WTC11 (cell line): Measurements from ENCODE around the gene CST9L. TPM values are rescaled to one million over a fixed set of nuclear protein-coding genes. Genes with fewer than 3 reads are reported as not detected.

ENCODE experiments used
- ATAC-seq: fragments of 200-7000 bp; cut with Tn5 transposase; 2 replicates; pipeline ENCODE4 v1.10.0; 2021; ENCODE audit warnings: mild to moderate bottlenecking, moderate library complexity
- Bru-seq: library from RNA; stranded (reverse); fragments of 400-500 nt; gene quantifications from one replicate; lab custom pipeline; 2021; lab: Mats Ljungman, UMichigan
- CTCF ChIA-PET: fragments of 300-600 bp; sonication (Branson Sonifier 250); formaldehyde crosslinking; loops from one replicate; lab custom pipeline; 2021; ENCODE audit warnings: antibody characterized with exemption; lab: Charles Lee
- POLR2A ChIA-PET: fragments of 350-600 bp; sonication (Branson Sonifier 250); formaldehyde crosslinking; loops from one replicate; lab custom pipeline; 2021; ENCODE audit warnings: antibody characterized with exemption; lab: Charles Lee
- DNase-seq: peaks from one replicate; pipeline ENCODE4 v3.0.0; 2021; ENCODE audit warnings: low spot score
- H3K27ac Mint-ChIP-seq: 2 replicates; pipeline ENCODE4 v1.8.0; 2021; ENCODE audit warnings: mixed read lengths
- H3K27me3 Mint-ChIP-seq: 2 replicates; pipeline ENCODE4 v1.8.0; 2021; ENCODE audit warnings: low read depth, mild to moderate bottlenecking, moderate library complexity, mixed read lengths
- H3K36me3 Mint-ChIP-seq: 2 replicates; pipeline ENCODE4 v1.8.0; 2021; ENCODE audit warnings: mixed read lengths
- H3K4me1 Mint-ChIP-seq: 2 replicates; pipeline ENCODE4 v1.8.0; 2022; ENCODE audit warnings: mixed read lengths
- H3K4me3 Mint-ChIP-seq: 2 replicates; pipeline ENCODE4 v1.8.0; 2021; ENCODE audit warnings: mild to moderate bottlenecking, moderate library complexity, mixed read lengths
- H3K9me3 Mint-ChIP-seq: 2 replicates; pipeline ENCODE4 v1.8.0; 2021; ENCODE audit warnings: mixed read lengths
- ARID4B ChIP-seq: sonication (generic); formaldehyde crosslinking; IDR thresholded peaks from 2 replicates; pipeline ENCODE4 v1.8.0; 2023; ENCODE audit warnings: missing genetic modification reagents, mild to moderate bottlenecking, borderline replicate concordance
- ATF1 ChIP-seq: sonication (generic); formaldehyde crosslinking; IDR thresholded peaks from 2 replicates; pipeline ENCODE4 v1.8.1; 2023; ENCODE audit warnings: mild to moderate bottlenecking, moderate library complexity, missing genetic modification reagents
- ATF2 ChIP-seq: sonication (generic); formaldehyde crosslinking; IDR thresholded peaks from 2 replicates; pipeline ENCODE4 v1.8.1; 2022; ENCODE audit warnings: low read depth, missing genetic modification reagents, borderline replicate concordance
- HMGA2 ChIP-seq: fragments of 250-450 bp; sonication (Bioruptor Pico); IDR thresholded peaks from 2 replicates; pipeline ENCODE4 v1.4.0; 2021; ENCODE audit warnings: mild to moderate bottlenecking, moderate library complexity
- IRF2 ChIP-seq: sonication (generic); formaldehyde crosslinking; IDR thresholded peaks from 2 replicates; pipeline ENCODE4 v1.8.0; 2022; ENCODE audit warnings: low read depth, missing genetic modification reagents, borderline replicate concordance
- KAT7 ChIP-seq: sonication (generic); formaldehyde crosslinking; IDR thresholded peaks from 2 replicates; pipeline ENCODE4 v1.8.1; 2023; ENCODE audit warnings: missing genetic modification reagents, mild to moderate bottlenecking, borderline replicate concordance
- NFE2L1 ChIP-seq: sonication (generic); formaldehyde crosslinking; IDR thresholded peaks from 2 replicates; pipeline ENCODE4 v1.8.1; 2023; ENCODE audit warnings: missing genetic modification reagents
- SOX15 ChIP-seq: fragments of 250-450 bp; sonication (Bioruptor Pico); IDR thresholded peaks from 2 replicates; pipeline ENCODE4 v1.9.0; 2021; ENCODE audit warnings: mild to moderate bottlenecking
- TP53 ChIP-seq: sonication (generic); formaldehyde crosslinking; IDR thresholded peaks from 2 replicates; pipeline ENCODE4 v1.8.1; 2023; ENCODE audit warnings: mild to moderate bottlenecking, missing genetic modification reagents
- ZNF121 ChIP-seq: sonication (generic); formaldehyde crosslinking; IDR thresholded peaks from 2 replicates; pipeline ENCODE4 v1.8.0; 2023; ENCODE audit warnings: missing genetic modification reagents
- ZNF263 ChIP-seq: sonication (generic); formaldehyde crosslinking; IDR thresholded peaks from 2 replicates; pipeline ENCODE4 v1.8.1; 2022; ENCODE audit warnings: low read depth, mild to moderate bottlenecking, moderate library complexity, missing genetic modification reagents
- ZNF281 ChIP-seq: sonication (generic); formaldehyde crosslinking; IDR thresholded peaks from 2 replicates; pipeline ENCODE4 v1.8.0; 2023; ENCODE audit warnings: mild to moderate bottlenecking, missing genetic modification reagents
- ZNF416 ChIP-seq: fragments of 250-450 bp; sonication (Bioruptor Pico); IDR thresholded peaks from 2 replicates; pipeline ENCODE4 v1.9.0; 2021; ENCODE audit warnings: mild to moderate bottlenecking, inconsistent platforms
- long read RNA-seq, 3 experiments: library from RNA in 1 of 3; library from capped mRNA in 1 of 3; library from polyadenylated mRNA in 1 of 3; unstranded in 2 of 3; stranded (forward) in 1 of 3; transcript quantifications; one replicate each; pipeline ENCODE4 v2.0.0, GENCODE V29; 2021
- total RNA-seq: library from RNA; stranded (reverse); gene quantifications from 3 replicates; pipeline ENCODE4 v1.2.3, GENCODE V29; 2021
- TF ChIP-seq, protein P1 (sequence below): sonication (generic); formaldehyde crosslinking; IDR thresholded peaks from 2 replicates; pipeline ENCODE4 v1.8.1; 2023; ENCODE audit warnings: mild to moderate bottlenecking, missing genetic modification reagents

Gene CST9L
- total RNA-seq, result not detected in 3 replicates
- Bru-seq, nascent RNA, result not detected
- long read RNA-seq, experiment 1, result 0 reads
- long read RNA-seq, experiment 2, result 0 reads
- long read RNA-seq, experiment 3, result 0 reads

DNA sequence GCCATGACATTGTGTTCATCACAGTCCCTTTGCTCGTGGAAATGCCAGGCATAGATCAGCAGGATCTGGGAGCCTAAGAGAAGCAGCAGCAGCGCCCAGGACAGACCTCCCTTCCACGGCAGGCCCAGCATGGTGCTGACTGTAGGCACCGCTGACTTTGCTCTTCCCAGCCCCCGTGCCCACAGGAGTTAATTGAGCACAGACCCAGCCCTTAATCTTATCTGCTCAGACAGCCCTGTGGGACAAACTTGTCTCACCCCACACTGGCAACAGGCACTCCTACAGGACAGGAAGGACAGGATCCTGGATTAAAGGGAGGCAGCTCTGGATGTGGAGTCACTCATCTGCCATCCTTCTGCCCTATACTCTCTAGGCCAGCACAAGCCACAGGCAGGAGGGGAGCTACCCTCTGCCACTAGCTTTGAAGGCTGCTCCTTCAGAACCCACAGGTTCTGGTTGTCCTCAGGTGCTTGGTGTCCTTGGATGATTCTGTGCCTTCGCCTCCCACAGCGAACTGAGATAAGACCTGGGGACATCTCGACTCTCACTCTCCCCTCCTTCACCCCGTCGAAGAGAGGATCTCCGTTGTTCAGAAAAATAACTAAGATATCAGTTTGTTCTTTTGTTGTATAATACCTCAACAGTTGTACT lies at the start of gene CST9L:
Gene CST9L (minus strand): TSS at position 165 of the 651 bp plus-strand sequence. CDS start 34 bp downstream, at position 131.
- Mint-ChIP-seq H3K4me3 (no peak within 1 kb of the TSS), H3K4me1 (no peaks in the 10 kb centered on the region), H3K27ac (no peak within 1 kb of the TSS), H3K27me3 (peaks cover 4% of the 10 kb centered on the region), H3K36me3 (peaks cover 3% of the 10 kb centered on the region; the same call in 1 of the 2 replicates), H3K9me3 (peaks cover 19% of the 10 kb centered on the region)
- CTCF ChIA-PET, result no interaction called here
- DNase-seq (no peak), ATAC-seq (no peak)
- no peak for TF ChIP-seq IRF2
- no peak for TF ChIP-seq SOX15 (CRISPR knock-in tag)
- TF ChIP-seq ZNF281 (CRISPR knock-in tag), result no peak
- TF ChIP-seq TP53 (CRISPR knock-in tag), result no peak
- TF ChIP-seq, protein P1, sequence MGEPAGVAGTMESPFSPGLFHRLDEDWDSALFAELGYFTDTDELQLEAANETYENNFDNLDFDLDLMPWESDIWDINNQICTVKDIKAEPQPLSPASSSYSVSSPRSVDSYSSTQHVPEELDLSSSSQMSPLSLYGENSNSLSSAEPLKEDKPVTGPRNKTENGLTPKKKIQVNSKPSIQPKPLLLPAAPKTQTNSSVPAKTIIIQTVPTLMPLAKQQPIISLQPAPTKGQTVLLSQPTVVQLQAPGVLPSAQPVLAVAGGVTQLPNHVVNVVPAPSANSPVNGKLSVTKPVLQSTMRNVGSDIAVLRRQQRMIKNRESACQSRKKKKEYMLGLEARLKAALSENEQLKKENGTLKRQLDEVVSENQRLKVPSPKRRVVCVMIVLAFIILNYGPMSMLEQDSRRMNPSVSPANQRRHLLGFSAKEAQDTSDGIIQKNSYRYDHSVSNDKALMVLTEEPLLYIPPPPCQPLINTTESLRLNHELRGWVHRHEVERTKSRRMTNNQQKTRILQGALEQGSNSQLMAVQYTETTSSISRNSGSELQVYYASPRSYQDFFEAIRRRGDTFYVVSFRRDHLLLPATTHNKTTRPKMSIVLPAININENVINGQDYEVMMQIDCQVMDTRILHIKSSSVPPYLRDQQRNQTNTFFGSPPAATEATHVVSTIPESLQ (CRISPR knock-in tag), result no peak
- no peak for TF ChIP-seq HMGA2 (CRISPR knock-in tag)
- no peak for TF ChIP-seq NFE2L1 (CRISPR knock-in tag)
- TF ChIP-seq ZNF121 (CRISPR knock-in tag), result no peak
- TF ChIP-seq KAT7, result no peak
- TF ChIP-seq ZNF263 (CRISPR knock-in tag), result no peak
- TF ChIP-seq ARID4B (CRISPR knock-in tag), result no peak
- TF ChIP-seq ATF1, result no peak
- POLR2A ChIA-PET, result no interaction called here

- POLR2A ChIA-PET, result no interaction called here
- Mint-ChIP-seq H3K36me3 (no peaks in the 10 kb centered on the region), H3K27me3 (peaks cover 7% of the 10 kb centered on the region), H3K4me3 (no peak overlapping the region), H3K9me3 (no peaks in the 10 kb centered on the region; the same call in 1 of the 2 replicates), H3K27ac (no peak overlapping the region), H3K4me1 (peaks cover 12% of the 10 kb centered on the region)
- no peak for ATAC-seq
- CTCF ChIA-PET, result interaction anchor here (0.7 kb wide), 1 partner anchor 172 kb away, joined by 5 read pairs; no protein-coding TSS in a partner anchor
- no peak for TF ChIP-seq ZNF416 (CRISPR knock-in tag)
- no peak for TF ChIP-seq ATF2 (CRISPR knock-in tag)
- no peak for DNase-seq
Observed at GRCh38 chr20:23614163-23614562, 45.9 kb upstream of the CST9L start.
